Breast epithelium (tissue), 4 donors: ENCODE data around the gene CDO1. TPM values are rescaled to one million over a fixed set of nuclear protein-coding genes. Genes with fewer than 3 reads are reported as not detected.

Experiments used
- DNase-seq, 2 donors: peaks; one replicate each; pipeline ENCODE4 v3.0.0-alpha.2; 2019; ENCODE audit warnings: low spot score in 2 of 2
- H3K27ac ChIP-seq, 2 donors: fragments of 200-600 bp; sonication (generic) in 1 of 2; one replicate each; pipeline ENCODE4 v1.5.1; 2016 to 2019; ENCODE audit warnings: mild to moderate bottlenecking in 1 of 2
- H3K27me3 ChIP-seq, 2 donors: fragments of 200-600 bp; sonication (generic) in 1 of 2; one replicate each; pipeline versions ENCODE4 v1.5.1 to v1.6.0; 2017 to 2019; ENCODE audit warnings: control low read depth in 1 of 2, mild to moderate bottlenecking in 1 of 2
- H3K36me3 ChIP-seq: fragments of 200-600 bp; one replicate; pipeline ENCODE4 v1.5.1; 2019
- H3K4me1 ChIP-seq, 2 donors: fragments of 200-600 bp; sonication (generic); one replicate each; pipeline ENCODE4 v1.5.1; 2016 to 2019; ENCODE audit warnings: control low read depth in 1 of 2
- H3K4me3 ChIP-seq, 3 donors: fragments of 200-600 bp; sonication (generic); 1 replicate in 2 of 3; 2 replicates in 1 of 3; pipeline ENCODE4 v1.5.1; 2016 to 2019; ENCODE audit warnings: mild to moderate bottlenecking in 3 of 3, moderate library complexity in 2 of 3
- H3K9me3 ChIP-seq, 2 donors: fragments of 200-600 bp; sonication (generic) in 1 of 2; one replicate each; pipeline ENCODE4 v1.5.1; 2016 to 2019; ENCODE audit warnings: control low read depth in 1 of 2
- POLR2A ChIP-seq: fragments of 450-650 bp; IDR thresholded peaks from one replicate; pipeline ENCODE4 v1.6.1; 2016; ENCODE audit warnings: antibody characterized with exemption, mild to moderate bottlenecking, moderate library complexity
- POLR2AphosphoS5 ChIP-seq, 3 donors: sonication (generic); formaldehyde crosslinking; IDR thresholded peaks; one replicate each; pipeline ENCODE4 v1.6.1; 2017; ENCODE audit warnings: antibody characterized with exemption in 3 of 3
- intact Hi-C: fragments of 100-400 bp; cut with DNase I; formaldehyde crosslinking; loops from one replicate; pipeline ENCODE4 v1.15.1; 2023; ENCODE audit warnings: low total_unique reads
- total RNA-seq, 3 donors: library from RNA; depleted of rRNA; stranded (reverse); fragments of >200 nt; gene quantifications; one replicate each; pipeline ENCODE4 v1.1.0, GENCODE V29; 2016
- TF ChIP-seq, protein P1 (sequence below), 3 donors: fragments of 450-650 bp; IDR thresholded peaks; one replicate each; pipeline ENCODE4 v1.5.1; 2016 to 2017; ENCODE audit warnings: antibody characterized with exemption in 3 of 3, mild to moderate bottlenecking in 3 of 3, moderate library complexity in 3 of 3

The CDO1 gene
- total RNA-seq, 3 donors from 2014 or later = 47.7 to 342 (median 54.7) TPM

DNA sequence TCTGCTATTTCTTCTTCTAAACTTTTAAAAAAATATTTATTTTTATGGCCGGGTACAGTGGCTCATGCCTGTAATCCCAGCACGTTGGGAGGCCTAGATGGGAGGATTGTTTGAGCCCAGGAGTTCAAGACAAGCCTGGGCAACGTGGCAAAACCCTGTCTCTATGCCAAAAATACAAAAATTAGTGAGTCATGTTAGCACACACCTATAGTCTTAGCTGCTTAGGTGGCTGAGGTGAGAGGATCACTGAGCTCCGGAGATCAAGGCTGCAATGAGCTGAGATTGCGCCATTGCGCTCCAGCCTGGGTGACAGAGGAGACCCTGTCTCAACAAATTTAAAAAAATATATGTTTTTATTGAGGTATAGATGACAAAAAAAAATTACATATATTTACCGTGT is 30.8 kb upstream of the CDO1 start:
- H3K9me3 ChIP-seq = no peaks in the 10 kb centered on the region
- no peak overlapping the region for H3K4me3 ChIP-seq
- no peaks in the 10 kb centered on the region for H3K27me3 ChIP-seq
- TF ChIP-seq, protein P1, sequence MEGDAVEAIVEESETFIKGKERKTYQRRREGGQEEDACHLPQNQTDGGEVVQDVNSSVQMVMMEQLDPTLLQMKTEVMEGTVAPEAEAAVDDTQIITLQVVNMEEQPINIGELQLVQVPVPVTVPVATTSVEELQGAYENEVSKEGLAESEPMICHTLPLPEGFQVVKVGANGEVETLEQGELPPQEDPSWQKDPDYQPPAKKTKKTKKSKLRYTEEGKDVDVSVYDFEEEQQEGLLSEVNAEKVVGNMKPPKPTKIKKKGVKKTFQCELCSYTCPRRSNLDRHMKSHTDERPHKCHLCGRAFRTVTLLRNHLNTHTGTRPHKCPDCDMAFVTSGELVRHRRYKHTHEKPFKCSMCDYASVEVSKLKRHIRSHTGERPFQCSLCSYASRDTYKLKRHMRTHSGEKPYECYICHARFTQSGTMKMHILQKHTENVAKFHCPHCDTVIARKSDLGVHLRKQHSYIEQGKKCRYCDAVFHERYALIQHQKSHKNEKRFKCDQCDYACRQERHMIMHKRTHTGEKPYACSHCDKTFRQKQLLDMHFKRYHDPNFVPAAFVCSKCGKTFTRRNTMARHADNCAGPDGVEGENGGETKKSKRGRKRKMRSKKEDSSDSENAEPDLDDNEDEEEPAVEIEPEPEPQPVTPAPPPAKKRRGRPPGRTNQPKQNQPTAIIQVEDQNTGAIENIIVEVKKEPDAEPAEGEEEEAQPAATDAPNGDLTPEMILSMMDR (IDR thresholded peaks at IDR 0.05) = no peak
- TF ChIP-seq POLR2AphosphoS5 (IDR thresholded peaks at IDR 0.05) (no peak), POLR2A (no peak)
- H3K4me1 ChIP-seq = peaks cover 0 to 3% of the 10 kb centered on the region in 2 donors
- no peaks in the 10 kb centered on the region for H3K36me3 ChIP-seq
- H3K27ac ChIP-seq = no peak overlapping the region
- DNase-seq = no peak
- intact Hi-C loops = loop anchor here (5.0 kb wide), 1 partner anchor 720 kb away; no protein-coding TSS in a partner anchor

DNA sequence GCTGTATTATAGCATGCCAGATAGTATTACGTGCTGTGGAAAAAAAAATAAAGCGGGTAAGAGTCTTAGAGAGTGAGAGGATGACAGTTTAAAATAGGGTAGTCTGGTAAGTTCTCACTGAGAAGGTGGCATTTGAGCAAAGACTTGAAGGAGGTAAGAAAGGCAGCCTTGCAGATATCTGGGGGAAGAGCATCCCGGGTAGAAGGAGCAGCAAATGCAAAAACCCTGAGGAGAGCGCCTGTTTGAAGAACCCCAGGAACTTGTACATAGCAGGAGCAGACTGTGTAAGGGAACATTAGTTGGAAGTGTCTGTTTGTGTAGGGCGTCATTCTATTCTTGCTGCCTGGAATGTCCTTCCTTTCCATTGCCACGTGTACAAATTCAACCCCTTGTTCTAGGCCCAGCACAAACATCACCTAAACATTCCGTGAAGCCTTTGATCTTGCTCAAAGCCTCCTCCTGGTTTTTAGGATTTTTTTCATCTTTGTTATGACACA is 27.9 kb upstream of the CDO1 start:
- no peaks in the 10 kb centered on the region for H3K27me3 ChIP-seq
- no peak overlapping the region for H3K27ac ChIP-seq
- H3K4me1 ChIP-seq = peaks cover 0 to 7% of the 10 kb centered on the region in 2 donors
- TF ChIP-seq, protein P1 (IDR thresholded peaks at IDR 0.05) = no peak
- TF ChIP-seq POLR2A = no peak
- no peak for TF ChIP-seq POLR2AphosphoS5 (IDR thresholded peaks at IDR 0.05)
- H3K4me3 ChIP-seq = peak overlapping the region in 1 of 3 donors; percentile 0
- no peak for DNase-seq
- no peaks in the 10 kb centered on the region for H3K36me3 ChIP-seq
- H3K9me3 ChIP-seq = no peaks in the 10 kb centered on the region
- intact Hi-C loops = no loop called here

DNA sequence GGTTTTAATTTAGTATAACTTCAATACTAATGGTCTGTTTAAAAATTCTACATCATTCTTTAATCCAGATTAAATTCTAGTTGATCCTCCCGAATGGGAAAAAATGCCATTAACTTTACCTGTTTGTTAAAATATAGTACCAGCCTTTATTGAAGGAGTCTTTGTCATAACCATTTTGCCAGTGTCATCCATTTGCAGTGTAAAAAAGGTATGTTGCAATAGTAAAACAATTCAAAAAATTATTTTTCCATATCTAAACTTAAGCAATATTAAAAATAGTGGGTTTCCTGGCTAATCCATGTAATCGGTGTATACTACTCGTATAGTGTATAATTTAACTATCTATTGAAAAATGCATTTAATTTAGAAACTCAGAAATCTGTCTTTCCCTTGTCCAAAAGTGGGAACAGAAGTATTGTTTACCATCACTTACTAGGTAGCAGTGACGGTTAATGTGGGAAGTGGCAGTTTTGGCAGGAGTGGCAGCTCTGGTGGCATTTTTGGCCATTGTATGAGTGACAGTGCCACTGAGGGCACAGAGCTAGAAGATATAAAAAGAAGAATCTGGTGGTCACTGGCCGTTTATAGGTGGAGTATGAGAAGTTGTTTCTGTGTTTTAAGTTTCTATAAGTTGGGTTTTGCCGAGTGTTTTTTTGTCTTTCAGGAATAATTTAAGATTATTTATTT is 27.1 kb upstream of the CDO1 start:
- no peaks in the 10 kb centered on the region for H3K27me3 ChIP-seq
- peaks cover 0 to 15% of the 10 kb centered on the region in 2 donors for H3K4me1 ChIP-seq
- no peak overlapping the region for H3K27ac ChIP-seq
- intact Hi-C loops = no loop called here
- TF ChIP-seq POLR2AphosphoS5 (IDR thresholded peaks at IDR 0.05) (no peak), POLR2A (no peak)
- TF ChIP-seq, protein P1 (IDR thresholded peaks at IDR 0.05) = no peak
- no peak for DNase-seq
- no peaks in the 10 kb centered on the region for H3K36me3 ChIP-seq
- H3K4me3 ChIP-seq = peak overlapping the region; percentile 75 to 84 (median 78)
- no peaks in the 10 kb centered on the region for H3K9me3 ChIP-seq

DNA sequence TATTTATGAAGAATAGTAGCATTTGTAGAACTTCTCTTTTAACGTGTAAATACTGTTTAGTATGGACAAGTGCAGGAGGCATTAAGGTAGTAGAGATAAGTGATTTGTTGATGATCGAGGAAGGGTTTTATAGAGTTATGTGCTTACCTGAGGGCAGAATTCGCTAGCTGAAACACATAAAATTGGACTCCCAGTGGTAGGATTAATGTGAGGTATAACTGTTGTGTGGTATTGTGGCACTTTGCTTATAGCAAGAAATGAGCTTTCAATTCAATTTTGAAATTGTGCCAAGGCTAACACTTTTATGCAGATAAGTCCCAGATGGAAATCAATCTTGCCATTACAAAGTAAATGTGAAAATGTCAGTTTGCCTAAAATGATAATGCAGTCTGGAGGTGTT is 26.5 kb upstream of the CDO1 start:
- Histone ChIP-seq H3K36me3 (no peaks in the 10 kb centered on the region), H3K4me1 (peaks cover 0 to 17% of the 10 kb centered on the region in 2 donors), H3K27ac (no peak overlapping the region), H3K9me3 (no peaks in the 10 kb centered on the region), H3K27me3 (no peaks in the 10 kb centered on the region), H3K4me3 (peak overlapping the region; percentile 75 to 84 (median 78))
- intact Hi-C loops = no loop called here
- TF ChIP-seq, protein P1 (IDR thresholded peaks at IDR 0.05) = no peak
- TF ChIP-seq POLR2AphosphoS5 (IDR thresholded peaks at IDR 0.05) (no peak), POLR2A (no peak)
- no peak for DNase-seq
